HEK293T (cell line): Measurements from ENCODE around the gene EPS8.

Source experiments
- CTCF ChIA-PET: fragments of 350-600 bp; formaldehyde crosslinking; extraction: SDS; loops from one replicate; lab custom pipeline; 2021; ENCODE audit warnings: antibody characterized with exemption, inconsistent platforms; lab: Yijun Ruan, JAX
- POLR2A ChIA-PET: fragments of 350-600 bp; formaldehyde crosslinking; extraction: SDS; loops from one replicate; lab custom pipeline; 2020; ENCODE audit warnings: antibody characterized with exemption, inconsistent platforms; lab: Yijun Ruan, JAX
- DNase-seq: peaks from one replicate; pipeline ENCODE4 v3.0.0; 2012; ENCODE audit warnings: mixed read lengths; ENCODE audit errors: extremely low spot score
- ARNT ChIP-seq: fragments of 450-650 bp; IDR thresholded peaks from 2 replicates; pipeline ENCODE4 v1.6.1; 2017; ENCODE audit warnings: mild to moderate bottlenecking
- BHLHE40 ChIP-seq: fragments of 450-650 bp; IDR thresholded peaks from 2 replicates; pipeline ENCODE4 v1.6.1; 2016; ENCODE audit warnings: mild to moderate bottlenecking, moderate library complexity, borderline replicate concordance
- CTBP1 ChIP-seq: fragments of 450-650 bp; IDR thresholded peaks from 2 replicates; pipeline ENCODE4 v1.6.1; 2016; ENCODE audit warnings: borderline replicate concordance
- ELF4 ChIP-seq: fragments of 450-650 bp; IDR thresholded peaks from 2 replicates; pipeline ENCODE4 v1.6.1; 2017; ENCODE audit warnings: antibody characterized with exemption
- FOXA1 ChIP-seq: fragments of 450-650 bp; IDR thresholded peaks from 2 replicates; pipeline ENCODE4 v1.6.1; 2016; ENCODE audit warnings: mild to moderate bottlenecking
- FOXK2 ChIP-seq: fragments of 450-650 bp; IDR thresholded peaks from 2 replicates; pipeline ENCODE4 v1.6.1; 2016; ENCODE audit warnings: mild to moderate bottlenecking
- FOXM1 ChIP-seq: fragments of 450-650 bp; IDR thresholded peaks from 2 replicates; pipeline ENCODE4 v1.6.1; 2017; ENCODE audit warnings: mild to moderate bottlenecking, borderline replicate concordance
- HDGF ChIP-seq: fragments of 450-650 bp; IDR thresholded peaks from 2 replicates; pipeline ENCODE4 v1.6.1; 2017; ENCODE audit warnings: antibody characterized with exemption, borderline replicate concordance
- L3MBTL2 ChIP-seq: fragments of 450-650 bp; conservative IDR thresholded peaks from 2 replicates; pipeline ENCODE4 v1.6.1; 2016; ENCODE audit warnings: mild to moderate bottlenecking
- LEF1 ChIP-seq: fragments of 450-650 bp; IDR thresholded peaks from 2 replicates; pipeline ENCODE4 v1.6.1; 2017; ENCODE audit warnings: mild to moderate bottlenecking, borderline replicate concordance
- NFRKB ChIP-seq: fragments of 450-650 bp; IDR thresholded peaks from 2 replicates; pipeline ENCODE4 v1.6.1; 2016; ENCODE audit warnings: mild to moderate bottlenecking, moderate library complexity
- SP1 ChIP-seq: fragments of 450-650 bp; IDR thresholded peaks from 2 replicates; pipeline ENCODE4 v1.6.1; 2017
- SUZ12 ChIP-seq: fragments of 450-650 bp; IDR thresholded peaks from 2 replicates; pipeline ENCODE4 v1.6.1; 2016; ENCODE audit warnings: mild to moderate bottlenecking
- TARDBP ChIP-seq: fragments of 450-650 bp; IDR thresholded peaks from 2 replicates; pipeline ENCODE4 v1.6.1; 2016
- ZNF384 ChIP-seq: fragments of 450-650 bp; IDR thresholded peaks from 2 replicates; pipeline ENCODE4 v1.6.1; 2016
- TF ChIP-seq, protein P1 (sequence below): fragments of 450-650 bp; IDR thresholded peaks from 2 replicates; pipeline ENCODE4 v1.6.1; 2016

Gene EPS8

DNA sequence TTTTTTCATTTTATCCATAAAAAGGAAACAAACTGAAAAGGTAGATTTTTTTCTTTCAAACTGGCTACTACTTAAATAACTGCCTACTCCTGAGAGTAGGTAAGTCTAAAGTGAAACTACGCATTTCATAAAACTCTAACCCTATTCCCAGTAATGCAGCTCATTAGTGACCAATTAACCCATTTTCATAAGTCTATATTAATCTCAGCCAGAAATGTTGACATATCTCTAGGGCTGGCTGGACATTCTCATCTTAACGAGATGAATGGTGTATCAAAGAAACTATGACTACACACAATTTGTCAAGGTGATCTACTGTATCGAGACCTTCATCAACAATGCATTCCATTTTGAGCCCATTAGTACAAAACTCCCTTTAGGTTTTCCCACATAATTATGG, 57.2 kb downstream of the EPS8 start:
- TF ChIP-seq FOXM1 = no peak
- no peak for TF ChIP-seq TARDBP
- no peak for TF ChIP-seq ELF4
- TF ChIP-seq ARNT = no peak
- no peak for TF ChIP-seq CTBP1
- CTCF ChIA-PET = interaction anchor here (0.5 kb wide), 1 partner anchor 306 kb away, joined by 3 read pairs; no protein-coding TSS in a partner anchor
- POLR2A ChIA-PET = no interaction called here
- no peak for DNase-seq

DNA sequence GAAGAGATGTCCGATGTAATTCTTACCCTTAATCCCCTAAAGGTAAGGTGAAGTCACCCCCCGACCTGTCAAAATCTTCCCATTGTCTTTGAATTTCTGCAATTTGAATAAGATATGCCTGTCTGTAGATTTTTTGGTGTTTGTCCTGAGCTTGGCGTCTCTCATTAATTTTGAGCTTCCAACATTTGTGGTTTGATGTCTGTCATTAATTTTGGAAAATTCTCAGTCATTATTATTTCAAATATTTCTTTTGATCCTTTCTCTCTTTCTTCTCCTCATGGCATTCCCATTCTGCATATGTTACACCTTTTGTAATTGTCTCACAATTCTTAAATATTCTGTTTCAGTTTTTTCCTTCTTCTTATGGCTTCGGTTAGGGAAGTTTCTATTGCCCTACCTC, 60.1 kb downstream of the EPS8 start:
- ChIA-PET POLR2A (no interaction called here), CTCF (no interaction called here)
- no peak for DNase-seq
- TF ChIP-seq NFRKB (no peak), ELF4 (no peak), FOXA1 (no peak), ZNF384 (no peak), TARDBP (no peak), SP1 (no peak), HDGF (no peak), BHLHE40 (no peak), FOXM1 (no peak), LEF1 (no peak), CTBP1 (no peak), SUZ12 (no peak), FOXK2 (no peak), L3MBTL2 (no peak), ARNT (no peak)
- TF ChIP-seq, protein P1, sequence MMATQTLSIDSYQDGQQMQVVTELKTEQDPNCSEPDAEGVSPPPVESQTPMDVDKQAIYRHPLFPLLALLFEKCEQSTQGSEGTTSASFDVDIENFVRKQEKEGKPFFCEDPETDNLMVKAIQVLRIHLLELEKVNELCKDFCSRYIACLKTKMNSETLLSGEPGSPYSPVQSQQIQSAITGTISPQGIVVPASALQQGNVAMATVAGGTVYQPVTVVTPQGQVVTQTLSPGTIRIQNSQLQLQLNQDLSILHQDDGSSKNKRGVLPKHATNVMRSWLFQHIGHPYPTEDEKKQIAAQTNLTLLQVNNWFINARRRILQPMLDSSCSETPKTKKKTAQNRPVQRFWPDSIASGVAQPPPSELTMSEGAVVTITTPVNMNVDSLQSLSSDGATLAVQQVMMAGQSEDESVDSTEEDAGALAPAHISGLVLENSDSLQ = no peak

DNA sequence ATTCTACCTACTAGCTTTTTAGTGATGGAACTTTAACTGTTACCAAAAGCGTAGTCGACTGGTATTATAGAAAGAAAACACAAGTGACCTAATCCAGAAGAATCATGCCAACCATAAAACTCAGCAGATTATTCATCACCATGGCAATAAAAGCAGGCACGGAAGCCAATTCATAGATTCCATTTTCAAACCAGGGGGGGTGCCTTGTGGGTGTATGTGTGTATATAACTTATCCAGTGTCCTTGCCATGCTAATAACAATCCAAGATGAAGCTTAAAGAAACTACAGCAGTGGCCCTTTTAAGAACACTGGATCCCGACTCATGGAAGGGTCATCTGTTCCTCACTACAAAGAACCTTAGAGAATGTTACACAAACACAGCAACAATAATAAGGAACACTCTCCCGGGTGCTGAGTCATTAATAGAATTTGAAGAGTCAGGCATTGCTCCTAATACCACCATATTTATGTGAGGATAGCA, 61.0 kb downstream of the EPS8 start:
- TF ChIP-seq ARNT (peak; percentile 70; the same call in 1 of the 2 replicates), FOXM1 (no peak)
- DNase-seq = peak; percentile 10
- CTCF ChIA-PET = no interaction called here
- POLR2A ChIA-PET = interaction anchor here (0.6 to 1.0 kb wide), 2 partner anchors 61 to 721 kb away, joined by 3 read pairs; partner anchors contain the start of gene EPS8

DNA sequence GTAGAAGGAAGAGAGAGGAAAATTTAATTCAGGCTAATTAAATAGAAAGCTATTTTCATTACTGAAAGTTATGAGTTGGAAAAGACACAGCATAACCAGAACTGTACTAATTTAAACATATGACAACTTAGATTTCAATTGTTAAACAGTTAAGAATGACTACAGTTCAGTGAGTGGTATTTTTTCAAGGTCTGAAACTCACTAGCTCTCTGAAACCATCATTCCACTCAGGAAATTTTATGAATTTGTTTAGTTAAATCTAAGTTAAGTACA, 62.4 kb downstream of the EPS8 start:
- no peak for TF ChIP-seq HDGF
- no peak for TF ChIP-seq SP1
- POLR2A ChIA-PET = no interaction called here
- DNase-seq = no peak
- CTCF ChIA-PET = no interaction called here

DNA sequence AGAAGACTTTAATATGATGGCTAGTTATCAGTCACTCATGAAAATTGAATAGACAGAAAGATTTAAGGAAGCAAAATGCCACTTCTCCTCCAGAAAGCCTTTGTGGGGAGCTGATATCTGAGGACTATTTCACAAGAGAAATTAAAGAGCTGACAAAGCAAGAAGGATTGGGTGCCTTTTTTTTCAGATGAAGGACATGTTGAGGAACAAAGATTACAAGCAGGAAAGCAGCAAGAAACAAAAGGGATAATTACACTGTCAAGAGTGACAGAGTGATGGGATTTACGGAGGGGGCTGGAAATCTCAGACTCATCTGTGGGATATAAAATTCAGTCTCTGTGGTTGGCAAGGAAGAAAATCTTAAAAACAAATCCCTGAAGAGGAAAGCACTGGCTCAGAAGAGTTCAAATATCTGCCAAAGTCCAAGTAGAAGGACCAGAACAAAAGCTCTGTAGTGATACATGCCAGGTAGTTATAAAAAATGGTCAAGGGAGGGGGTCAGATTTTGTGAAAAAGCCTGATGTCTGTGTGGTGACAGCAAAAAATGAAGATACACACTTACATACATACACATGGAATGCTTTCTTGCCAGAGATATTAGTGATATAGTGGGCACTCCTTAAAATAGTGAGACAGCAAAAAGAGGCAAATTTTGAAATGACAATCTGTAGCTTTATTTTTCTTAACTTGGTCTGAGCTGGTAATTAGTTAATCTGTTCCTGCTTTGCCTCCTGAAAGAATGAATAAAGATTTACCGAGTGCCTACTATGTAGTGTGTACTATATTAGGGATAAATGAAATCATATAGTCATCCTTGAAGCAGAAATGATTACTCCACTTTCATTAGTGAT, 62.9 kb downstream of the EPS8 start:
- no peak for DNase-seq
- POLR2A ChIA-PET = no interaction called here
- TF ChIP-seq, protein P1 = 0 out of 2 replicates have a peak, but pooled peaks have one; percentile 26
- TF ChIP-seq HDGF = no peak
- no peak for TF ChIP-seq TARDBP
- TF ChIP-seq FOXA1 = no peak

DNA sequence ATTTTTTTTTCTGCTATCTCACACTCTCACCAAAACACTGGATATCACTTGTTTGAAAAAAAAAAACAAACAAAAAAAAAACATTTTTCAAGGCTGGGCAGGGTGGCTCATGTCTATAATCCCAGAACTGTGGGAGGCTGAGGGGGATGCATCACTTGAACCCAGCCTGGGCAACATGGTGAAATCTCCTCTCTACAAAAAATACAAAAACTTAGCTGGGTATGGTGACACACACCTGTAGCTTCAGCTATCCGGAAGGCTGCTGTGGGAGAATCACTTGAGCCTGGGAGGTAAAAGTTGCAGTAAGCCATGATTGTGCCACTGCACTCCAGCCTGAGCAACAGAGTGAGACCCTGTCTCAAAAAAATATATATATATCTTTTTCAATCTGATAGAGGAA, 66.2 kb downstream of the EPS8 start:
- TF ChIP-seq ZNF384 (no peak), NFRKB (no peak), SP1 (no peak), TARDBP (no peak), CTBP1 (no peak), ARNT (no peak), SUZ12 (no peak), LEF1 (no peak), FOXK2 (no peak), HDGF (no peak), L3MBTL2 (no peak), FOXM1 (no peak), ELF4 (no peak), BHLHE40 (no peak)
- TF ChIP-seq, protein P1 = no peak
- CTCF ChIA-PET = no interaction called here
- DNase-seq = no peak
- POLR2A ChIA-PET = no interaction called here

More for the DNA sequence above, 62.9 kb downstream of the EPS8 start:
- CTCF ChIA-PET = no interaction called here

DNA sequence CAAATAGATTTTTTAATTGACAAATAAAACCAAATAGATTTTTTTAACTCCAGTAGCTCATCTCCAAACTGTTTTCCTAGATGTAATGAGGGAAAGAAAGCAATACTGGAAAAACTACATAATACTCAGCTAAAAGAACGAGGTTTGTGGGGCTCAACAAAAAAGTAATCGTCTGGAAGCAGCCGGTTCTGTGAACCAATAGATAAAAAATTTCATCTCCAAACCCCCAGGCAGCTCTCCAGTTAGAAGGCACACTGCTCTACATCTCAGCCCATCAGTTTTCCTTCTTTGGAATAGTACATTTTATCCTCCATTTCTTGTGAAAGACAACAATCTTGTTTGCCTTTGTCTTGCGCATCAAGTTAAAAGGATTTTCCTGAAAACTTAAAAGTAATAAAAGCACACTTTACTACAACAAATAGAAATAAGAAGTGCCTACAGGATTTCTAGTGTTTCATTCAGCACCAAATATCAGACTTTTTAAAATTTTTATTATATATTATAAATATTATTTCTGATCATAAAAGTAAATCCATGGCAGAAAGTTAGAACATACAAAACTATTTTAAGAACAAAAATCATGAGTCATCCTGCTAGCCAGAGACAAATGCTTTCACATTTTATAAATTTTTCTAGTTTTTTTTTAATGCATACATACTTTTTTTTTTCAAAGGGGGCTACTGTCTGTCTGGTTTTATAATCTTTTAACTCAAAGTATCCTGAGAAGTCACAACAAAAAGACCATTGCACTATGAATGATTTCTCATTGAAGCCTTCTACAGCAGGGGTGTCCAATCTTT, 67.7 kb downstream of the EPS8 start:
- POLR2A ChIA-PET = no interaction called here
- no peak for TF ChIP-seq FOXM1
- TF ChIP-seq FOXK2 = no peak
- TF ChIP-seq ZNF384 = no peak
- no peak for TF ChIP-seq ELF4
- TF ChIP-seq, protein P1 = no peak
- no peak for TF ChIP-seq L3MBTL2
- TF ChIP-seq LEF1 = no peak
- TF ChIP-seq HDGF = no peak
- TF ChIP-seq TARDBP = no peak
- no peak for TF ChIP-seq CTBP1
- no peak for TF ChIP-seq BHLHE40
- no peak for TF ChIP-seq SUZ12
- TF ChIP-seq SP1 = no peak
- no peak for TF ChIP-seq ARNT
- TF ChIP-seq FOXA1 = no peak
- DNase-seq = no peak
- CTCF ChIA-PET = no interaction called here
